GM23338 (cell line): Measurements from ENCODE around the gene TRAF5. TPM values are rescaled to one million over a fixed set of nuclear protein-coding genes. Genes with fewer than 3 reads are reported as not detected.

Experiments
- CREB1 ChIP-seq: fragments of 250-450 bp; sonication (Bioruptor Pico); IDR thresholded peaks from 2 replicates; pipeline ENCODE4 v1.5.0; 2020; ENCODE audit warnings: low read depth, mild to moderate bottlenecking, moderate library complexity
- EZH2 ChIP-seq: fragments of 200-600 bp; sonication (generic); IDR thresholded peaks from one replicate; pipeline ENCODE4 v1.8.0; 2017; ENCODE audit warnings: antibody characterized with exemption, mild to moderate bottlenecking, low read depth; ENCODE audit not compliant: unreplicated experiment
- EZH2phosphoT487 ChIP-seq: fragments of 200-600 bp; sonication (generic); IDR thresholded peaks from one replicate; pipeline ENCODE4 v1.8.1; 2018; ENCODE audit warnings: antibody characterized with exemption; ENCODE audit not compliant: unreplicated experiment
- POLR2AphosphoS5 ChIP-seq: IDR thresholded peaks from 2 replicates; pipeline ENCODE4 v1.6.1; 2016; ENCODE audit warnings: antibody characterized with exemption, low read depth
- ZNF331 ChIP-seq: fragments of 250-450 bp; sonication (Bioruptor Pico); IDR thresholded peaks from 2 replicates; pipeline ENCODE4 v1.5.0; 2020; ENCODE audit warnings: low read depth, mild to moderate bottlenecking, moderate library complexity
- polyA plus RNA-seq: library from polyadenylated mRNA; unstranded; fragments of >200 nt; fragmentation: Nextera tagmentation; extraction: Ambion mirVana; gene quantifications from 2 replicates; pipeline ENCODE4 v1.2.1, GENCODE V29; 2016
- total RNA-seq: library from RNA; depleted of rRNA; stranded (reverse); fragments of >200 nt; shearing (Covaris generic); gene quantifications from 2 replicates; pipeline ENCODE4 v1.2.3, GENCODE V29; 2014; rRNA removed
- TF ChIP-seq, protein P1 (sequence below): IDR thresholded peaks from 2 replicates; pipeline ENCODE4 v1.6.1; 2016; ENCODE audit warnings: antibody characterized with exemption
- TF ChIP-seq, protein P2 (sequence below), 2 experiments: fragments of 200-600 bp in 1 of 2; sonication (generic) in 1 of 2; conservative IDR thresholded peaks; 2 replicates each; pipeline versions ENCODE4 v1.5.1 to v1.6.1; 2016 to 2017; ENCODE audit warnings: antibody characterized with exemption in 2 of 2, low read depth in 2 of 2, mild to moderate bottlenecking in 2 of 2, moderate library complexity in 1 of 2
- TF ChIP-seq, protein P3 (sequence below): IDR thresholded peaks from one replicate; pipeline ENCODE4 v1.6.1; 2018; ENCODE audit warnings: antibody characterized with exemption; ENCODE audit not compliant: unreplicated experiment

TRAF5 gene
- total and polyA plus RNA-seq, 2 experiments from 2014 or later: 9.2 to 18.9 TPM

DNA sequence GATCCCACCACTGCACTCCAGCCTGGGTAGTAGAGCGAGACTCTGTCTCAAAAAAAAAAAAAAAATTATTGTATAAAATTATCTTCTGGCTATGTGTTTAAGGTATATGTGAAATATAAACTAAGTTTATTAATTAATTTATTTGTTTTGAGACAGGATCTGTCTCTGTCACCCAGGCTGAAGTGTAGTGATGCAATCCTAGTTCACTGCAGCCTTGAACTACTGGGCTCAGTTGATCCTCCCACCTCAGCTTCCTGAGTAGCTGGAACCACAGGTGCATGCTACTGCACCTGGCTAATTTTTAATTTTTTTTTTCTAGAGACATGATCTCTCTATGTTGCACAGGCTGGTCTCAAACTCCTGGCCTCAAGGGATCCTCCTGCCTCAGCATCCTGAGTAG lies 97.4 kb downstream of the TRAF5 start (continued):
- TF ChIP-seq, protein P1, sequence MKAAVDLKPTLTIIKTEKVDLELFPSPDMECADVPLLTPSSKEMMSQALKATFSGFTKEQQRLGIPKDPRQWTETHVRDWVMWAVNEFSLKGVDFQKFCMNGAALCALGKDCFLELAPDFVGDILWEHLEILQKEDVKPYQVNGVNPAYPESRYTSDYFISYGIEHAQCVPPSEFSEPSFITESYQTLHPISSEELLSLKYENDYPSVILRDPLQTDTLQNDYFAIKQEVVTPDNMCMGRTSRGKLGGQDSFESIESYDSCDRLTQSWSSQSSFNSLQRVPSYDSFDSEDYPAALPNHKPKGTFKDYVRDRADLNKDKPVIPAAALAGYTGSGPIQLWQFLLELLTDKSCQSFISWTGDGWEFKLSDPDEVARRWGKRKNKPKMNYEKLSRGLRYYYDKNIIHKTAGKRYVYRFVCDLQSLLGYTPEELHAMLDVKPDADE: no peak
- no peak for TF ChIP-seq EZH2
- TF ChIP-seq POLR2AphosphoS5: no peak
- TF ChIP-seq, protein P2, sequence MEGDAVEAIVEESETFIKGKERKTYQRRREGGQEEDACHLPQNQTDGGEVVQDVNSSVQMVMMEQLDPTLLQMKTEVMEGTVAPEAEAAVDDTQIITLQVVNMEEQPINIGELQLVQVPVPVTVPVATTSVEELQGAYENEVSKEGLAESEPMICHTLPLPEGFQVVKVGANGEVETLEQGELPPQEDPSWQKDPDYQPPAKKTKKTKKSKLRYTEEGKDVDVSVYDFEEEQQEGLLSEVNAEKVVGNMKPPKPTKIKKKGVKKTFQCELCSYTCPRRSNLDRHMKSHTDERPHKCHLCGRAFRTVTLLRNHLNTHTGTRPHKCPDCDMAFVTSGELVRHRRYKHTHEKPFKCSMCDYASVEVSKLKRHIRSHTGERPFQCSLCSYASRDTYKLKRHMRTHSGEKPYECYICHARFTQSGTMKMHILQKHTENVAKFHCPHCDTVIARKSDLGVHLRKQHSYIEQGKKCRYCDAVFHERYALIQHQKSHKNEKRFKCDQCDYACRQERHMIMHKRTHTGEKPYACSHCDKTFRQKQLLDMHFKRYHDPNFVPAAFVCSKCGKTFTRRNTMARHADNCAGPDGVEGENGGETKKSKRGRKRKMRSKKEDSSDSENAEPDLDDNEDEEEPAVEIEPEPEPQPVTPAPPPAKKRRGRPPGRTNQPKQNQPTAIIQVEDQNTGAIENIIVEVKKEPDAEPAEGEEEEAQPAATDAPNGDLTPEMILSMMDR (conservative IDR thresholded peaks at IDR 0.05; ENCODE audit: low read depth in 2 of 2): no peak
- no peak for TF ChIP-seq ZNF331 (CRISPR knock-in tag)
- TF ChIP-seq, protein P3, sequence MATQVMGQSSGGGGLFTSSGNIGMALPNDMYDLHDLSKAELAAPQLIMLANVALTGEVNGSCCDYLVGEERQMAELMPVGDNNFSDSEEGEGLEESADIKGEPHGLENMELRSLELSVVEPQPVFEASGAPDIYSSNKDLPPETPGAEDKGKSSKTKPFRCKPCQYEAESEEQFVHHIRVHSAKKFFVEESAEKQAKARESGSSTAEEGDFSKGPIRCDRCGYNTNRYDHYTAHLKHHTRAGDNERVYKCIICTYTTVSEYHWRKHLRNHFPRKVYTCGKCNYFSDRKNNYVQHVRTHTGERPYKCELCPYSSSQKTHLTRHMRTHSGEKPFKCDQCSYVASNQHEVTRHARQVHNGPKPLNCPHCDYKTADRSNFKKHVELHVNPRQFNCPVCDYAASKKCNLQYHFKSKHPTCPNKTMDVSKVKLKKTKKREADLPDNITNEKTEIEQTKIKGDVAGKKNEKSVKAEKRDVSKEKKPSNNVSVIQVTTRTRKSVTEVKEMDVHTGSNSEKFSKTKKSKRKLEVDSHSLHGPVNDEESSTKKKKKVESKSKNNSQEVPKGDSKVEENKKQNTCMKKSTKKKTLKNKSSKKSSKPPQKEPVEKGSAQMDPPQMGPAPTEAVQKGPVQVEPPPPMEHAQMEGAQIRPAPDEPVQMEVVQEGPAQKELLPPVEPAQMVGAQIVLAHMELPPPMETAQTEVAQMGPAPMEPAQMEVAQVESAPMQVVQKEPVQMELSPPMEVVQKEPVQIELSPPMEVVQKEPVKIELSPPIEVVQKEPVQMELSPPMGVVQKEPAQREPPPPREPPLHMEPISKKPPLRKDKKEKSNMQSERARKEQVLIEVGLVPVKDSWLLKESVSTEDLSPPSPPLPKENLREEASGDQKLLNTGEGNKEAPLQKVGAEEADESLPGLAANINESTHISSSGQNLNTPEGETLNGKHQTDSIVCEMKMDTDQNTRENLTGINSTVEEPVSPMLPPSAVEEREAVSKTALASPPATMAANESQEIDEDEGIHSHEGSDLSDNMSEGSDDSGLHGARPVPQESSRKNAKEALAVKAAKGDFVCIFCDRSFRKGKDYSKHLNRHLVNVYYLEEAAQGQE: no peak
- no peak for TF ChIP-seq EZH2phosphoT487
- TF ChIP-seq CREB1 (CRISPR knock-in tag): no peak

Other genes starting within 250 kb of the TRAF5 start
- 0.19 and 0.28 TPM in 2 replicates for gene KCNH1, start 192.7 kb upstream of the TRAF5 start, total RNA-seq
- not detected in 2 replicates for gene KCNH1, start 192.7 kb upstream of the TRAF5 start, polyA plus RNA-seq
- 26.2 and 30.5 TPM in 2 replicates for gene RCOR3, start 67.5 kb upstream of the TRAF5 start, total RNA-seq
- gene RCOR3, start 67.5 kb upstream of the TRAF5 start, polyA plus RNA-seq: 15.3 and 19.4 TPM in 2 replicates
- 0.10 and 0.23 TPM in 2 replicates for gene RD3, start 165.3 kb downstream of the TRAF5 start, total RNA-seq
- gene RD3, start 165.3 kb downstream of the TRAF5 start, polyA plus RNA-seq: not detected in 2 replicates